ENCODE data around the gene PTPRK.

Gene PTPRK

GRCh38 chr6:128336436-128337095 lies 183.8 kb downstream of the PTPRK start:
- no peak for DNase-seq

- DNase-seq: no peak
Measured at GRCh38 chr6:128335963-128336362, 184.4 kb downstream of the PTPRK start.

GRCh38 chr6:128333581-128334223 lies 186.7 kb downstream of the PTPRK start:
- DNase-seq: no peak

GRCh38 chr6:128327890-128328289 lies 192.5 kb downstream of the PTPRK start:
- peak; percentile 9 to 57 for DNase-seq

- no peak for DNase-seq
Measured at GRCh38 chr6:128323011-128323410, 197.4 kb downstream of the PTPRK start.

- DNase-seq: no peak
Measured at GRCh38 chr6:128319946-128320345, 200.5 kb downstream of the PTPRK start.

- DNase-seq: no peak
Measured at GRCh38 chr6:128319157-128319556, 201.2 kb downstream of the PTPRK start.

- no peak for DNase-seq
Measured at GRCh38 chr6:128316258-128316929, 204.0 kb downstream of the PTPRK start.

GRCh38 chr6:128314190-128314589 lies 206.2 kb downstream of the PTPRK start:
- DNase-seq: no peak

- DNase-seq: no peak
Measured at GRCh38 chr6:128311944-128312570, 208.3 kb downstream of the PTPRK start.

GRCh38 chr6:128310451-128310850 lies 209.9 kb downstream of the PTPRK start:
- DNase-seq: no peak

GRCh38 chr6:128307671-128308070 lies 212.7 kb downstream of the PTPRK start:
- DNase-seq: no peak

- DNase-seq: no peak
Measured at GRCh38 chr6:128305976-128306375, 214.4 kb downstream of the PTPRK start.

- DNase-seq: no peak
Measured at GRCh38 chr6:128305228-128305627, 215.2 kb downstream of the PTPRK start.

- no peak for DNase-seq
Measured at GRCh38 chr6:128303870-128304269, 216.5 kb downstream of the PTPRK start.

- no peak for DNase-seq
Measured at GRCh38 chr6:128302942-128303341, 217.5 kb downstream of the PTPRK start.

- DNase-seq: no peak
Measured at GRCh38 chr6:128295670-128296069, 224.7 kb downstream of the PTPRK start.

GRCh38 chr6:128290221-128290620 lies 230.2 kb downstream of the PTPRK start:
- DNase-seq: no peak

- no peak for DNase-seq
Measured at GRCh38 chr6:128284128-128284527, 236.3 kb downstream of the PTPRK start.

- no peak for DNase-seq
Measured at GRCh38 chr6:128282961-128283360, 237.4 kb downstream of the PTPRK start.

GRCh38 chr6:128280960-128281359 lies 239.4 kb downstream of the PTPRK start:
- DNase-seq: no peak

GRCh38 chr6:128280066-128280465 lies 240.3 kb downstream of the PTPRK start:
- DNase-seq: no peak

- no peak for DNase-seq
Measured at GRCh38 chr6:128278836-128279235, 241.6 kb downstream of the PTPRK start.

- no peak for DNase-seq
Measured at GRCh38 chr6:128277379-128277778, 243.0 kb downstream of the PTPRK start.

All from CD4-positive, alpha-beta T cell treated with Interleukin-1 beta for 1 hour (primary cell).